HepG2 (cell line): ENCODE measurements around the gene TSLP. TPM values are rescaled to one million over a fixed set of nuclear protein-coding genes. Genes with fewer than 3 reads are reported as not detected.

Experiments used
- ARNT ChIP-seq: fragments of 450-650 bp; IDR thresholded peaks from 2 replicates; pipeline ENCODE4 v1.6.1; 2017
- ATF7 ChIP-seq, 2 experiments: fragments of 450-650 bp in 1 of 2; sonication (generic) in 1 of 2; formaldehyde crosslinking in 1 of 2; IDR thresholded peaks; 2 replicates each; pipeline versions ENCODE4 v1.4.0 to v1.6.1; 2016 to 2020; ENCODE audit warnings: antibody characterized with exemption in 1 of 2, mild to moderate bottlenecking in 1 of 2, missing genetic modification reagents in 1 of 2
- CHCHD3 ChIP-seq: sonication (generic); formaldehyde crosslinking; IDR thresholded peaks from 2 replicates; pipeline ENCODE4 v1.8.0; 2022; ENCODE audit warnings: mild to moderate bottlenecking, missing genetic modification reagents, moderate library complexity
- DPF2 ChIP-seq: sonication (generic); formaldehyde crosslinking; IDR thresholded peaks from 2 replicates; pipeline ENCODE4 v1.4.0; 2020; ENCODE audit warnings: mild to moderate bottlenecking, low read depth, missing genetic modification reagents, borderline replicate concordance
- GFI1 ChIP-seq: sonication (generic); formaldehyde crosslinking; IDR thresholded peaks from 2 replicates; pipeline ENCODE4 v1.5.0; 2020; ENCODE audit warnings: missing genetic modification reagents, mild to moderate bottlenecking, borderline replicate concordance
- HMG20B ChIP-seq: conservative IDR thresholded peaks from 2 replicates; pipeline ENCODE4 v1.6.1; 2016; ENCODE audit warnings: missing genetic modification reagents, missing compliant biosample characterization
- KMT2B ChIP-seq: IDR thresholded peaks from 2 replicates; pipeline ENCODE4 v1.6.1; 2016; ENCODE audit warnings: missing genetic modification reagents, missing compliant biosample characterization
- MLLT10 ChIP-seq: sonication (generic); formaldehyde crosslinking; IDR thresholded peaks from 2 replicates; pipeline ENCODE4 v1.4.0; 2020; ENCODE audit warnings: missing genetic modification reagents
- MYC ChIP-seq: sonication (generic); formaldehyde crosslinking; IDR thresholded peaks from 2 replicates; pipeline ENCODE4 v1.9.0; 2021; ENCODE audit warnings: missing genetic modification reagents, borderline replicate concordance
- NBN ChIP-seq: fragments of 450-650 bp; conservative IDR thresholded peaks from 2 replicates; pipeline ENCODE4 v1.6.1; 2017
- RFX5 ChIP-seq: IDR thresholded peaks from 2 replicates; pipeline ENCODE4 v1.6.1; 2011; ENCODE audit warnings: low read depth, low read length, improper control_type of control experiment
- SRF ChIP-seq: IDR thresholded peaks from 2 replicates; pipeline ENCODE4 v1.6.1; 2011; ENCODE audit warnings: mild to moderate bottlenecking, low read depth, low read length, moderate library complexity
- TCF7 ChIP-seq: sonication (generic); IDR thresholded peaks from 2 replicates; pipeline ENCODE4 v1.6.1; 2016; ENCODE audit warnings: antibody characterized with exemption, low read depth
- TFDP1 ChIP-seq: IDR thresholded peaks from 2 replicates; pipeline ENCODE4 v1.6.1; 2016; ENCODE audit warnings: missing compliant biosample characterization, missing genetic modification reagents, borderline replicate concordance
- THAP11 ChIP-seq: IDR thresholded peaks from 2 replicates; pipeline ENCODE4 v1.6.1; 2016; ENCODE audit warnings: missing biosample characterization, missing genetic modification reagents
- ZBTB14 ChIP-seq: sonication (generic); formaldehyde crosslinking; IDR thresholded peaks from 2 replicates; pipeline ENCODE4 v1.4.0; 2020; ENCODE audit warnings: missing genetic modification reagents
- ZNF280D ChIP-seq: sonication (generic); formaldehyde crosslinking; IDR thresholded peaks from 2 replicates; pipeline ENCODE4 v1.5.1; 2020; ENCODE audit warnings: mild to moderate bottlenecking, missing genetic modification reagents
- ZNF441 ChIP-seq: sonication (generic); formaldehyde crosslinking; IDR thresholded peaks from 2 replicates; pipeline ENCODE4 v1.7.0; 2021; ENCODE audit warnings: missing genetic modification reagents, borderline replicate concordance
- ZNF598 ChIP-seq: sonication (generic); formaldehyde crosslinking; IDR thresholded peaks from 2 replicates; pipeline ENCODE4 v1.5.1; 2020; ENCODE audit warnings: mild to moderate bottlenecking, missing genetic modification reagents, borderline replicate concordance
- ZNF619 ChIP-seq: sonication (generic); formaldehyde crosslinking; IDR thresholded peaks from 2 replicates; pipeline ENCODE4 v1.4.0; 2020; ENCODE audit warnings: mild to moderate bottlenecking, missing genetic modification reagents
- ZNF788 ChIP-seq: sonication (generic); formaldehyde crosslinking; IDR thresholded peaks from 2 replicates; pipeline ENCODE4 v1.5.0; 2020; ENCODE audit warnings: mild to moderate bottlenecking, missing genetic modification reagents, borderline replicate concordance
- polyA plus RNA-seq, 8 experiments: library from polyadenylated mRNA; depleted of rRNA in 3 of 8; stranded (reverse) in 7 of 8; unstranded in 1 of 8; fragments of >200 nt; fragmentation: Illumina TruSeq in 4 of 8; extraction: Trizol in 4 of 8; gene quantifications; 2 replicates each; pipeline versions ENCODE4 v1.2.1 to v1.2.3, GENCODE V29; 2011 to 2016; ENCODE audit warnings: low read depth in 4 of 8, missing spikeins in 1 of 8, mixed read lengths in 1 of 8; ENCODE audit not compliant: insufficient read depth in 1 of 8
- total RNA-seq, 5 experiments: library from RNA; depleted of rRNA; stranded (reverse); fragments of >200 nt; fragmentation: Illumina TruSeq; extraction: Trizol; gene quantifications; 2 replicates each; pipeline ENCODE4 v1.2.3, GENCODE V29; 2016; ENCODE audit warnings: low read depth in 1 of 5
- TF ChIP-seq, protein P1 (sequence below): IDR thresholded peaks from 2 replicates; pipeline ENCODE4 v1.6.1; 2016; ENCODE audit warnings: missing biosample characterization, missing genetic modification reagents, low read depth
- TF ChIP-seq, protein P2 (sequence below): sonication (generic); formaldehyde crosslinking; IDR thresholded peaks from 2 replicates; pipeline ENCODE4 v1.4.0; 2020; ENCODE audit warnings: missing genetic modification reagents

The TSLP gene
- total and polyA plus RNA-seq, 2 of the 13 experiments (the other 11 are each of a cell fraction or from before 2014, with no cell fraction given), result not detected

DNA sequence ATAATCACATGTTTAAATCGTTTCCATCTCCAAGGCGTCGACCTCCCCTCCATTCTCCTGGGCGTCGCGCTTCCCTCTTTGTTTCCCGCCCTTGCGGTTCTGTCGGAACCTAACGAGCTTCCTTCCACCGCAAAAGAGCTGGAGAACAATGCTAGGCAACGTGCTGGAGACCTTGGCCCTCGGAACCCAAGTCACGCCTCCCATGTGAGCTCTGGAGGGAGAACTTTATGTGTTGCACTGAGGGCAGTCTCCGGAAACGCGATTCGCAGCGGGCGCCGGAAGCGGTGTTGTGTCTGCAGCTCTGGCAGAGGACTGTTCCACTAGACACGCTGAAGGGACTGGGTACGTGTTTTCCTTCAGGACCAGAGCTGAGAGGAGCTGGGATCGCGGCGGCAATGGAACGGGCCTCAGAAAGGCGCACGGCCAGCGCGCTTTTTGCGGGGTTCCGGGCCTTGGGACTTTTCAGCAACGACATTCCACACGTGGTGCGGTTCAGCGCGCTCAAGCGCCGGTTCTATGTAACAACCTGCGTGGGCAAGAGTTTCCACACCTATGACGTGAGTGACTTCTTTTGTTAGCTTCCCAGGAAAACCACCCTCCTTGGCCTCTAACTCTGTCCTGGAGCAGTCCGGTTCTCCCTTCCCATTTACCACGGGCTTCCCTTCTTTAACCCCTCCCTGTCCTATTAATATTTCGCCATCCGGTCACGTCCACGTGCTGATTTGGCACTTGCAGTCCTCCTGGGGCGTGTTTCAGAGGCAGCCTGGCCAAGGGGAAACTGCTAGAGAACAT is 20.7 kb downstream of the TSLP start, which contains the start of gene WDR36 (continued):
- TF ChIP-seq TFDP1 (CRISPR knock-in tag) (peak; percentile 100), MLLT10 (CRISPR knock-in tag) (no peak), ATF7 (IDR thresholded peaks at IDR 0.05) (no peak), ATF7 (CRISPR knock-in tag; IDR thresholded peaks at IDR 0.05) (peak; percentile 74; the same call in 1 of the 2 replicates), THAP11 (CRISPR knock-in tag) (peak; percentile 96), CHCHD3 (CRISPR knock-in tag) (peak; percentile 81), ZNF619 (peak; percentile 68; the same call in 1 of the 2 replicates), TCF7 (peak; percentile 23; the same call in 1 of the 2 replicates), GFI1 (CRISPR knock-in tag) (peak; percentile 91), KMT2B (peak; percentile 97), ARNT (no peak), ZNF788 (CRISPR knock-in tag) (peak; percentile 99), ZNF441 (peak; percentile 91), ZNF280D (CRISPR knock-in tag) (peak; percentile 98), ZBTB14 (CRISPR knock-in tag) (no peak; the same call in 1 of the 2 replicates), HMG20B (CRISPR knock-in tag) (peak; percentile 83), SRF (peak; percentile 66), NBN (no peak), RFX5 (0 out of 2 replicates have a peak, but pooled peaks have one; percentile 43), MYC (CRISPR knock-in tag) (peak; percentile 94), ZNF598 (CRISPR knock-in tag) (peak; percentile 95), DPF2 (CRISPR knock-in tag) (no peak)
- TF ChIP-seq, protein P1, sequence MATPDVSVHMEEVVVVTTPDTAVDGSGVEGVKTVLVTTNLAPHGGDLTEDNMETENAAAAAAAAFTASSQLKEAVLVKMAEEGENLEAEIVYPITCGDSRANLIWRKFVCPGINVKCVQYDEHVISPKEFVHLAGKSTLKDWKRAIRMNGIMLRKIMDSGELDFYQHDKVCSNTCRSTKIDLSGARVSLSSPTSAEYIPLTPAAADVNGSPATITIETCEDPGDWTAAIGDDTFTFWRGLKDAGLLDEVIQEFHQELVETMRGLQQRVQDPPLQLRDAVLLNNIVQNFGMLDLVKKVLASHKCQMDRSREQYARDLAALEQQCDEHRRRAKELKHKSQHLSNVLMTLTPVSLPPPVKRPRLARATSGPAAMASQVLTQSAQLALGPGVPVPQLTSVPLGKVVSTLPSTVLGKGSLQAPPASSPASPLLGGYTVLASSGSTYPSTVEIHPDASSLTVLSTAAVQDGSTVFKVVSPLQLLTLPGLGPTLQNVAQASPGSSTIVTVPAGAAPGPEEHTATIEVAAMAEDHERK, result peak; percentile 52; the same call in 1 of the 2 replicates
- TF ChIP-seq, protein P2, sequence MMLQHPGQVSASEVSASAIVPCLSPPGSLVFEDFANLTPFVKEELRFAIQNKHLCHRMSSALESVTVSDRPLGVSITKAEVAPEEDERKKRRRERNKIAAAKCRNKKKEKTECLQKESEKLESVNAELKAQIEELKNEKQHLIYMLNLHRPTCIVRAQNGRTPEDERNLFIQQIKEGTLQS (CRISPR knock-in tag), result peak; percentile 28; the same call in 1 of the 2 replicates
